Endothelial cell (in vitro differentiated cells): ENCODE measurements around the gene P3H3. TPM values are rescaled to one million over a fixed set of nuclear protein-coding genes. Genes with fewer than 3 reads are reported as not detected.
"Not testable (repeated sequence)": the region's sequence is repeated elsewhere in the genome, so short reads cannot be mapped to it uniquely, and the experiment has no call there.

ENCODE experiments used
- DNase-seq: peaks from one replicate; pipeline ENCODE4 v3.0.0; 2021; ENCODE audit warnings: low spot score
- H3K27ac Mint-ChIP-seq: one replicate; pipeline ENCODE4 v1.8.0; 2021; ENCODE audit warnings: mixed read lengths, inconsistent platforms; ENCODE audit not compliant: unreplicated experiment
- H3K27me3 Mint-ChIP-seq: one replicate; pipeline ENCODE4 v1.8.0; 2021; ENCODE audit warnings: mild to moderate bottlenecking, moderate library complexity, mixed read lengths, inconsistent platforms; ENCODE audit not compliant: unreplicated experiment
- H3K36me3 Mint-ChIP-seq: one replicate; pipeline ENCODE4 v1.8.0; 2021; ENCODE audit warnings: mild to moderate bottlenecking, low read depth, mixed read lengths, inconsistent platforms; ENCODE audit not compliant: unreplicated experiment
- H3K4me1 Mint-ChIP-seq: one replicate; pipeline ENCODE4 v1.8.0; 2021; ENCODE audit warnings: mild to moderate bottlenecking, mixed read lengths, inconsistent platforms; ENCODE audit not compliant: unreplicated experiment
- H3K4me3 Mint-ChIP-seq: one replicate; pipeline ENCODE4 v1.8.0; 2021; ENCODE audit warnings: mild to moderate bottlenecking, mixed read lengths, inconsistent platforms; ENCODE audit not compliant: unreplicated experiment
- H3K9me3 Mint-ChIP-seq: one replicate; pipeline ENCODE4 v1.8.0; 2021; ENCODE audit warnings: mixed read lengths, inconsistent platforms; ENCODE audit not compliant: unreplicated experiment
- CTCF ChIP-seq: fragments of 200-600 bp; sonication (generic); IDR thresholded peaks from one replicate; pipeline ENCODE4 v1.5.0; 2021; ENCODE audit warnings: antibody characterized with exemption; ENCODE audit not compliant: unreplicated experiment
- total RNA-seq: library from RNA; stranded (reverse); fragmentation: NEBNext Ultra II Directional; extraction: Animal tissue kit (Norgen Biotek cat#: 25700); gene quantifications from one replicate; pipeline ENCODE4 v1.2.1, GENCODE V29; 2021; ENCODE audit not compliant: unreplicated experiment

P3H3 gene
- total RNA-seq, 1 donor from 2014 or later: 48.8 TPM

GRCh38 chr12:6869049-6870021 is 41.1 kb downstream of the P3H3 start:
- Mint-ChIP-seq H3K27ac (peak overlapping the region; percentile 18), H3K4me1 (peaks cover 33% of the 10 kb centered on the region), H3K27me3 (peaks cover 19% of the 10 kb centered on the region), H3K4me3 (peak overlapping the region; percentile 92), H3K9me3 (no peaks in the 10 kb centered on the region), H3K36me3 (peaks cover 44% of the 10 kb centered on the region)
- TF ChIP-seq CTCF: peak; percentile 91
- peak; percentile 86 for DNase-seq

GRCh38 chr12:6870304-6870703 is 42.1 kb downstream of the P3H3 start:
- H3K4me3 Mint-ChIP-seq: peak overlapping the region; percentile 32
- peaks cover 38% of the 10 kb centered on the region for H3K36me3 Mint-ChIP-seq
- H3K27me3 Mint-ChIP-seq: peaks cover 17% of the 10 kb centered on the region
- not testable (repeated sequence) for DNase-seq, H3K27ac Mint-ChIP-seq, H3K9me3 Mint-ChIP-seq
- H3K4me1 Mint-ChIP-seq: peaks cover 33% of the 10 kb centered on the region

GRCh38 chr12:6871052-6871957 is 43.1 kb downstream of the P3H3 start:
- DNase-seq: no peak
- Mint-ChIP-seq H3K4me3 (peak overlapping the region; percentile 94), H3K27ac (no peak overlapping the region), H3K36me3 (peaks cover 35% of the 10 kb centered on the region), H3K4me1 (peaks cover 33% of the 10 kb centered on the region), H3K9me3 (no peaks in the 10 kb centered on the region), H3K27me3 (peaks cover 14% of the 10 kb centered on the region)
- no peak for TF ChIP-seq CTCF

GRCh38 chr12:6872073-6873048 is 44.2 kb downstream of the P3H3 start:
- DNase-seq: peak; percentile 95
- H3K9me3 Mint-ChIP-seq: no peaks in the 10 kb centered on the region
- peaks cover 31% of the 10 kb centered on the region for H3K36me3 Mint-ChIP-seq
- peak overlapping the region; percentile 94 for H3K4me3 Mint-ChIP-seq
- peak; percentile 78 for TF ChIP-seq CTCF
- H3K4me1 Mint-ChIP-seq: peaks cover 30% of the 10 kb centered on the region
- peak overlapping the region; percentile 24 for H3K27ac Mint-ChIP-seq
- H3K27me3 Mint-ChIP-seq: peaks cover 15% of the 10 kb centered on the region
